Dendritic cell treated with granulocyte-macrophage colony-stimulating factor and Interleukin-4, amounts not matched to agents 40 ng/mL and 50 ng/mL, for 4 days (primary cell): Measurements from ENCODE around the gene FIBCD1.
A peak's percentile ranks its signal among the peaks of the same experiment; 100 is the strongest.

Source experiments
- H3K27ac Mint-ChIP-seq: one replicate; pipeline ENCODE4 v1.8.0; 2022; ENCODE audit warnings: mild to moderate bottlenecking, mixed read lengths
- H3K27me3 Mint-ChIP-seq: one replicate; pipeline ENCODE4 v1.8.0; 2022; ENCODE audit warnings: mild to moderate bottlenecking, mixed read lengths
- H3K36me3 Mint-ChIP-seq: one replicate; pipeline ENCODE4 v1.8.0; 2022; ENCODE audit warnings: low read depth, mixed read lengths
- H3K4me1 Mint-ChIP-seq: one replicate; pipeline ENCODE4 v1.8.0; 2022; ENCODE audit warnings: low read depth, mixed read lengths
- H3K4me3 Mint-ChIP-seq: one replicate; pipeline ENCODE4 v1.8.0; 2022; ENCODE audit warnings: mild to moderate bottlenecking, moderate library complexity, mixed read lengths
- H3K9me3 Mint-ChIP-seq: one replicate; pipeline ENCODE4 v1.8.0; 2022; ENCODE audit warnings: mixed read lengths
- intact Hi-C: fragments of 100-400 bp; cut with micrococcal nuclease; formaldehyde crosslinking; loops from one replicate; pipeline ENCODE4 v1.15.0; 2022

FIBCD1 gene, protein sequence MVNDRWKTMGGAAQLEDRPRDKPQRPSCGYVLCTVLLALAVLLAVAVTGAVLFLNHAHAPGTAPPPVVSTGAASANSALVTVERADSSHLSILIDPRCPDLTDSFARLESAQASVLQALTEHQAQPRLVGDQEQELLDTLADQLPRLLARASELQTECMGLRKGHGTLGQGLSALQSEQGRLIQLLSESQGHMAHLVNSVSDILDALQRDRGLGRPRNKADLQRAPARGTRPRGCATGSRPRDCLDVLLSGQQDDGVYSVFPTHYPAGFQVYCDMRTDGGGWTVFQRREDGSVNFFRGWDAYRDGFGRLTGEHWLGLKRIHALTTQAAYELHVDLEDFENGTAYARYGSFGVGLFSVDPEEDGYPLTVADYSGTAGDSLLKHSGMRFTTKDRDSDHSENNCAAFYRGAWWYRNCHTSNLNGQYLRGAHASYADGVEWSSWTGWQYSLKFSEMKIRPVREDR

GRCh38 chr9:130938652-130939404 is at the start of gene FIBCD1:
Gene FIBCD1 (minus strand): TSS chr9:130939247. CDS start chr9:130938607, 640 bp downstream.
- no peak within 1 kb of the TSS for H3K27ac Mint-ChIP-seq

GRCh38 chr9:130988400-130988747 is 49.3 kb upstream of the FIBCD1 start:
- Mint-ChIP-seq H3K27ac (no peak overlapping the region), H3K4me1 (peaks cover 28% of the 10 kb centered on the region), H3K9me3 (no peaks in the 10 kb centered on the region), H3K4me3 (no peak overlapping the region), H3K27me3 (peaks cover 2% of the 10 kb centered on the region), H3K36me3 (no peaks in the 10 kb centered on the region)
- intact Hi-C loops = no loop called here

More at GRCh38 chr9:130938652-130939404, at the start of gene FIBCD1:
- Mint-ChIP-seq H3K4me3 (peak within 1 kb of the TSS; percentile 69), H3K9me3 (no peaks in the 10 kb centered on the region), H3K27me3 (peaks cover 84% of the 10 kb centered on the region), H3K36me3 (no peaks in the 10 kb centered on the region), H3K4me1 (peaks cover 15% of the 10 kb centered on the region)
- intact Hi-C loops = no loop called here

- H3K4me3 Mint-ChIP-seq = no peak overlapping the region
- peaks cover 23% of the 10 kb centered on the region for H3K4me1 Mint-ChIP-seq
- no peaks in the 10 kb centered on the region for H3K36me3 Mint-ChIP-seq
- intact Hi-C loops = no loop called here
- H3K9me3 Mint-ChIP-seq = no peaks in the 10 kb centered on the region
- no peak overlapping the region for H3K27ac Mint-ChIP-seq
- peaks cover 2% of the 10 kb centered on the region for H3K27me3 Mint-ChIP-seq
Observed at GRCh38 chr9:130987738-130988399, 48.8 kb upstream of the FIBCD1 start.

GRCh38 chr9:130987054-130987453 is 48.0 kb upstream of the FIBCD1 start:
- no peaks in the 10 kb centered on the region for H3K27me3 Mint-ChIP-seq
- no peaks in the 10 kb centered on the region for H3K9me3 Mint-ChIP-seq
- no peak overlapping the region for H3K4me3 Mint-ChIP-seq
- no peaks in the 10 kb centered on the region for H3K36me3 Mint-ChIP-seq
- H3K27ac Mint-ChIP-seq = no peak overlapping the region
- peaks cover 15% of the 10 kb centered on the region for H3K4me1 Mint-ChIP-seq
- intact Hi-C loops = no loop called here

- Mint-ChIP-seq H3K9me3 (no peaks in the 10 kb centered on the region), H3K36me3 (no peaks in the 10 kb centered on the region), H3K27me3 (no peaks in the 10 kb centered on the region), H3K4me3 (no peak overlapping the region), H3K27ac (no peak overlapping the region), H3K4me1 (peaks cover 10% of the 10 kb centered on the region)
- intact Hi-C loops = no loop called here
Observed at GRCh38 chr9:130986356-130986965, 47.4 kb upstream of the FIBCD1 start.

DNA sequence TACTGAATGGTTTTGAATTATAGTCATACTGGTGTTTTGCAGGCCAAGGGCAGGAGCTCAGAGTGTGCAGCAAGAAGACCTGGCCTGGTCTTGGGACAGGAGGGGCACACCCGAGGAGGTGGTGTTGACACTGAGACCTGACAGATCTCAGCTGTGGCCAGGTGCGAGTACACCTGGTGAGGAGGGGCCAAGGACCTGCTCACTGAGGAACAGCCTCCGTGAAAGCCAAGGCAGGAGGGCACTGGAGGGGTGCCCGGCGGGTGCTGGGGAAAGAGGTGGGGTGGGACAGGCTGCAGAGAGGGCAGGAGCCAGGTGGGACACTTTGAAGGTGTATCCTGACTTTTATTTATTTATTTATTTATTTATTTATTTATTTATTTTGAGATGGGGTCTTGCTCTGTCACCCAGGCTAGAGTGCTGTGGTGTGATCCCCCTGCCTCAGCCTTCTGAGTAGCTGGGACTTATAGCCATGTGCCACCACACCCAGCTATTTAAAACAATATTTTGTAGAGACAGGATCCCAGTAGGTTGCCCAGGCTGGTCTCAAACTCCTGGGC is 46.6 kb upstream of the FIBCD1 start:
- Mint-ChIP-seq H3K4me1 (peaks cover 14% of the 10 kb centered on the region), H3K36me3 (no peaks in the 10 kb centered on the region), H3K27ac (no peak overlapping the region), H3K4me3 (no peak overlapping the region), H3K9me3 (no peaks in the 10 kb centered on the region), H3K27me3 (no peaks in the 10 kb centered on the region)
- intact Hi-C loops = no loop called here

DNA sequence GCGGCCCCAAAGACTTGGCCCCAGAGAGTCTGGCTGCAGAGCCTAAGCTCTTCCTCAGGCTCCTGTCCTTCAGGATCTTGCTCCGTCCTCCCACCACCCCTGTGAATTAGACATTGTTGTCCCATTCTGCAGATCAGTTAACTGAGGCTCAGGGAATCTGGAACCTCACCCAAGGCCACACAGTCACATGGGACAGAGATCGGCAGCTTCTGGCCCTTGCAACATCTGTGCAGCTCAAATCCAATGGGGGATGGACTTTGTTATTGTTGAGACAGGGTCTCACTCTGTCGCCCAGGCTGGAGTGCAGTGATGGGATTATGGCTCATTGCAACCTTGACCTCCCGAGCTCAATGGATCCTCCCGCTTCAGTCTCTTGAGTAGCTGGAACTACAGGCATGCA is 46.0 kb upstream of the FIBCD1 start:
- Mint-ChIP-seq H3K4me1 (peaks cover 15% of the 10 kb centered on the region), H3K27ac (no peak overlapping the region), H3K36me3 (no peaks in the 10 kb centered on the region), H3K27me3 (no peaks in the 10 kb centered on the region), H3K9me3 (no peaks in the 10 kb centered on the region), H3K4me3 (no peak overlapping the region)
- intact Hi-C loops = no loop called here

DNA sequence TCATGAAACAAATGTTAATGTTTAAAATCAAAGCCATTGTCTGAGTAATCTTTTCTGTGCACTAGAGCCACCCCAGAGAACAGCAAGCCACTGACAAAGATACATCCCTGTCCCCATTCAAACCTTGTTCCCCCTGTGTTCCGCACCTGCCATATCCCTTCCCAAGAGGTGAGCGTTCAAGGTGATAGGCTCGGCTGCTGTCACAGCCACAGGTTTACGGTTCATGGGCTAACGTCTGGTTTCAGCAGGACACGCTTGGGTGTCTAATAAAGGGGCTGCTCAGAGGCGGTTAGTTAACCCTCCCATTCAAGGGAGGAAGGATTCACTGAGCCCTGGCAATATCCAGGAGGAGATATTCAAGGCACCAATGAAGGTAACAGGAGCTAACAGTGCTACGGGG is 45.5 kb upstream of the FIBCD1 start:
- Mint-ChIP-seq H3K4me1 (peaks cover 17% of the 10 kb centered on the region), H3K27me3 (no peaks in the 10 kb centered on the region), H3K4me3 (no peak overlapping the region), H3K36me3 (no peaks in the 10 kb centered on the region), H3K9me3 (no peaks in the 10 kb centered on the region), H3K27ac (no peak overlapping the region)
- intact Hi-C loops = no loop called here

DNA sequence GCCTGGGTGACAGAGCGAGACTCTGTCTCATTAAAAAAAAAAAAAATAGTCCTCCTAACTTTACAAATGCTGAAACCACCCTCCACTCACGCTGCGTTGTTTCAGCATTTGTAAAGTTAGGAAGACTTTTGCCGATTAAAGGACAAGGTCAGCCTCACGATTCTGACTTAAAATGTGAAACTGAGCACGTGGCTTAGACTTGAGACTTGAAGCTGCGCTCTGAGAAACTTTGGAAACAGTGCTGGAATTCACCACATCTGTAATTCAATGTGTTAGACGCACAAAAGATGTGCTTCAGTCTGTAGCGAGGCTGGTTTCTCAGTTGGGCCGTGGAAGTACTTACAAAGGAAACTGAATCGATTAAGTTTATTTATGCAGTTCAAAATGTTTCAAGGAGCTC is 44.9 kb upstream of the FIBCD1 start:
- no peak overlapping the region for H3K4me3 Mint-ChIP-seq
- intact Hi-C loops = no loop called here
- H3K36me3 Mint-ChIP-seq = no peaks in the 10 kb centered on the region
- no peaks in the 10 kb centered on the region for H3K27me3 Mint-ChIP-seq
- peaks cover 17% of the 10 kb centered on the region for H3K4me1 Mint-ChIP-seq
- no peaks in the 10 kb centered on the region for H3K9me3 Mint-ChIP-seq
- no peak overlapping the region for H3K27ac Mint-ChIP-seq

DNA sequence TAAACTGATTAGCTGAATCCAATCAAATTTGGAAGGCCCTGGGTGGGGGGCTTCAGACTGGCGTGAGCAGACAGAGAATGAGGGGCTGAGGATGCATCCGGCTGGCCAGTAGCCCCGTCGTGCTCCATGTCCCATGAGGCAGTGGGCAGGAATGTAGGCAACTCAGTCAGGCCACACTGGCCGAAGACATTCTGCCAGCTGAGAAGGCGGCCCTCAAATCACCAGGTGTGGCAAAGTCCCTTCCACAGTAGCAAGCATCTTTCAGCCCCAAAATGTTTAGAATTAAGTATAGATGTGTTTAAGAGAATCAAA is 44.3 kb upstream of the FIBCD1 start:
- peaks cover 17% of the 10 kb centered on the region for H3K4me1 Mint-ChIP-seq
- H3K9me3 Mint-ChIP-seq = no peaks in the 10 kb centered on the region

DNA sequence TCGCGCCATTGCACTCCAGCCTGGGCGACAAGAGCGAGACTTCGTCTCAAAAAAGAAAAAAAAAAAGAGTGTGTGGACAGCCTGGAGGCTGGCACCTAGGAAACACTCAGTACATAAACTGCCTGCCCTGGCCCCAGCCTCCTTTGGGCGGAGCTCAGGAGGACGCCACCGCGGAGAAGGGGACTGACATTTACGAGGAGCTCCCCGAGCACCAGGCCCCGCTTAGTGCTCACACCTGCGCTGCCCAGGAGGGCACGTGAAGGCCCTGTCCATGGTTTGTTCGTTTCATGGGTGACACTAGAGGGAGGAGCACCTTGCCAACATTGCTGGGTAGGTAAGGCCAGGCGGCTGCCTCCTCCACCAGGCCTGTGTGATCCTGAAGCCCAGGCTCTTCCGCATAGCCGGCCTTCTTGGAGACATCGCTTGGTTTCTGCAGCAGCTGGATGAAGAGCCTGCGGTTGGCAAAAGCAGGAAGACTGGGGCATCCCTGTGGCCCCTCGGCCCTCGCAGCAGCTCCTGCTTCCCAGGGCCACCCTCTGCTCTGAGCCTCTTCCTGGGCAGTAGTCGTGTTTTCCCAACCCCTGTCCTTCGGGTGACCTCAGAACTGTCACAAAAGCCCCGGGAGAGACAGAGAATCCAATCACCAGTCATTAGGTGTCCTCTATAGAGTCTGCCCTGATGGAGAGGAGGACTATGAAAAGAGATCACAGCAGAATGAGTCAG is 43.8 kb upstream of the FIBCD1 start:
- Mint-ChIP-seq H3K4me1 (peaks cover 17% of the 10 kb centered on the region), H3K27ac (no peak overlapping the region), H3K9me3 (no peaks in the 10 kb centered on the region), H3K36me3 (no peaks in the 10 kb centered on the region), H3K4me3 (no peak overlapping the region), H3K27me3 (no peaks in the 10 kb centered on the region)
- intact Hi-C loops = no loop called here

More for the DNA sequence above, 44.3 kb upstream of the FIBCD1 start:
- Mint-ChIP-seq H3K27me3 (no peaks in the 10 kb centered on the region), H3K4me3 (no peak overlapping the region), H3K27ac (no peak overlapping the region), H3K36me3 (no peaks in the 10 kb centered on the region)
- intact Hi-C loops = no loop called here

GRCh38 chr9:130981756-130982137 is 42.7 kb upstream of the FIBCD1 start:
- H3K27me3 Mint-ChIP-seq = no peaks in the 10 kb centered on the region
- no peak overlapping the region for H3K27ac Mint-ChIP-seq
- peaks cover 17% of the 10 kb centered on the region for H3K4me1 Mint-ChIP-seq
- H3K36me3 Mint-ChIP-seq = no peaks in the 10 kb centered on the region
- no peak overlapping the region for H3K4me3 Mint-ChIP-seq
- no peaks in the 10 kb centered on the region for H3K9me3 Mint-ChIP-seq
- intact Hi-C loops = no loop called here

GRCh38 chr9:130981002-130981755 is 42.1 kb upstream of the FIBCD1 start:
- H3K4me1 Mint-ChIP-seq = peaks cover 17% of the 10 kb centered on the region
- H3K4me3 Mint-ChIP-seq = no peak overlapping the region
- no peaks in the 10 kb centered on the region for H3K36me3 Mint-ChIP-seq
- H3K9me3 Mint-ChIP-seq = no peaks in the 10 kb centered on the region
- intact Hi-C loops = no loop called here
- no peak overlapping the region for H3K27ac Mint-ChIP-seq
- no peaks in the 10 kb centered on the region for H3K27me3 Mint-ChIP-seq
